ENCODE results near the gene INTS7. TPM values are rescaled to one million over a fixed set of nuclear protein-coding genes. Genes with fewer than 3 reads are reported as not detected.

Gene INTS7
- total RNA-seq, 2 donors from 2014 or later: 27.6 to 32.8 TPM

- H3K9ac ChIP-seq (ENCODE audit: extremely low read depth, low read length, poor library complexity, severe bottlenecking): no peak overlapping the region
- WGBS, 2 experiments (ENCODE audit: insufficient coverage in 1 of 2, insufficient read length in 1 of 2): 96% methylated on average over 4 to 7 of the region's 7 CpGs
- Mint-ChIP-seq H3K36me3 (ENCODE audit: low read depth) (peaks cover 22% of the 10 kb centered on the region), H3K27me3 (ENCODE audit: insufficient read depth) (no peaks in the 10 kb centered on the region), H3K9me3 (no peaks in the 10 kb centered on the region), H3K27ac (peak overlapping the region; percentile 55), H3K4me1 (no peaks in the 10 kb centered on the region), H3K4me3 (no peak overlapping the region)
- H3K27me3 ChIP-seq (ENCODE audit: control insufficient read depth, insufficient read depth, low read length, poor library complexity, severe bottlenecking): no peaks in the 10 kb centered on the region
- no peak for TF ChIP-seq CTCF (conservative IDR thresholded peaks at IDR 0.05)
- H3K4me1 ChIP-seq (ENCODE audit: control insufficient read depth, insufficient read depth, low read length): no peaks in the 10 kb centered on the region
- no peak overlapping the region for H3K4me3 ChIP-seq (ENCODE audit: low read length)
- H3K9me3 ChIP-seq (ENCODE audit: control insufficient read depth, low read length): no peaks in the 10 kb centered on the region
- DNase-seq: no peak
- no peak overlapping the region for H3K27ac ChIP-seq (ENCODE audit: low read depth, low read length)
- peaks cover 65% of the 10 kb centered on the region for H3K36me3 ChIP-seq (ENCODE audit: control insufficient read depth, insufficient read depth, low read length)
These were observed 48.6 kb downstream of the INTS7 start for GRCh38 chr1:211986628-211987254.

- 99 to 100% methylated on average over 3 to 4 of the region's 4 CpGs for WGBS, 2 experiments (ENCODE audit: insufficient coverage in 1 of 2, insufficient read length in 1 of 2)
- H3K27ac Mint-ChIP-seq: no peak overlapping the region
- Histone ChIP-seq H3K4me1 (ENCODE audit: control insufficient read depth, insufficient read depth, low read length) (no peaks in the 10 kb centered on the region), H3K27me3 (ENCODE audit: control insufficient read depth, insufficient read depth, low read length, poor library complexity, severe bottlenecking) (no peaks in the 10 kb centered on the region), H3K36me3 (ENCODE audit: control insufficient read depth, insufficient read depth, low read length) (peaks cover 76% of the 10 kb centered on the region), H3K27ac (ENCODE audit: low read depth, low read length) (no peak overlapping the region), H3K4me3 (ENCODE audit: low read length) (no peak overlapping the region), H3K9me3 (ENCODE audit: control insufficient read depth, low read length) (no peaks in the 10 kb centered on the region), H3K9ac (ENCODE audit: extremely low read depth, low read length, poor library complexity, severe bottlenecking) (no peak overlapping the region)
- H3K36me3 Mint-ChIP-seq (ENCODE audit: low read depth): peaks cover 23% of the 10 kb centered on the region
- DNase-seq: no peak
- no peak for TF ChIP-seq CTCF (conservative IDR thresholded peaks at IDR 0.05)
- no peaks in the 10 kb centered on the region for H3K4me1 Mint-ChIP-seq
- H3K9me3 Mint-ChIP-seq: no peaks in the 10 kb centered on the region
- H3K27me3 Mint-ChIP-seq (ENCODE audit: insufficient read depth): no peaks in the 10 kb centered on the region
- no peak overlapping the region for H3K4me3 Mint-ChIP-seq
These were observed 49.6 kb downstream of the INTS7 start for GRCh38 chr1:211985556-211986264.

GRCh38 chr1:211978596-211978995, 56.8 kb downstream of the INTS7 start:
- no peaks in the 10 kb centered on the region for H3K27me3 ChIP-seq (ENCODE audit: control insufficient read depth, insufficient read depth, low read length, poor library complexity, severe bottlenecking)
- no peak overlapping the region for H3K4me3 ChIP-seq (ENCODE audit: low read length)
- H3K36me3 Mint-ChIP-seq (ENCODE audit: low read depth): peaks cover 38% of the 10 kb centered on the region
- H3K9me3 ChIP-seq (ENCODE audit: control insufficient read depth, low read length): no peaks in the 10 kb centered on the region
- H3K4me1 Mint-ChIP-seq: peaks cover 10% of the 10 kb centered on the region
- H3K4me3 Mint-ChIP-seq: no peak overlapping the region
- H3K27ac ChIP-seq (ENCODE audit: low read depth, low read length): no peak overlapping the region
- no peak for DNase-seq
- no peaks in the 10 kb centered on the region for H3K9me3 Mint-ChIP-seq
- H3K27ac Mint-ChIP-seq: no peak overlapping the region
- no peak overlapping the region for H3K9ac ChIP-seq (ENCODE audit: extremely low read depth, low read length, poor library complexity, severe bottlenecking)
- WGBS, 2 experiments (ENCODE audit: insufficient coverage in 1 of 2, insufficient read length in 1 of 2): 98 to 100% methylated on average over 1 to 4 of the region's 4 CpGs
- H3K27me3 Mint-ChIP-seq (ENCODE audit: insufficient read depth): no peaks in the 10 kb centered on the region
- peaks cover 4% of the 10 kb centered on the region for H3K4me1 ChIP-seq (ENCODE audit: control insufficient read depth, insufficient read depth, low read length)
- peaks cover 83% of the 10 kb centered on the region for H3K36me3 ChIP-seq (ENCODE audit: control insufficient read depth, insufficient read depth, low read length)
- TF ChIP-seq CTCF (conservative IDR thresholded peaks at IDR 0.05): no peak

All from endodermal cell (in vitro differentiated cells).